SK-N-SH treated with all-trans-retinoic acid at 6 μM for 48 hours (cell line): ENCODE data around the gene SCFD2.

Source experiments
- ATAC-seq: fragments of 200-7000 bp; cut with Tn5 transposase; 3 replicates; pipeline ENCODE4 v1.9.1; 2020; ENCODE audit warnings: mild to moderate bottlenecking, moderate library complexity
- ARNTL ChIP-seq: fragments of 450-650 bp; formaldehyde crosslinking; IDR thresholded peaks from 2 replicates; pipeline ENCODE4 v1.5.0; 2020; ENCODE audit warnings: low read depth, mild to moderate bottlenecking, moderate library complexity, borderline replicate concordance
- CREB5 ChIP-seq: fragments of 250-450 bp; sonication (Bioruptor Pico); IDR thresholded peaks from 2 replicates; pipeline ENCODE4 v1.5.1; 2020; ENCODE audit warnings: low read depth, mild to moderate bottlenecking, moderate library complexity
- CSDC2 ChIP-seq: fragments of 250-450 bp; sonication (Bioruptor Pico); IDR thresholded peaks from 2 replicates; pipeline ENCODE4 v1.5.0; 2020; ENCODE audit warnings: mild to moderate bottlenecking, moderate library complexity
- CSRNP3 ChIP-seq: fragments of 250-450 bp; sonication (Bioruptor Pico); IDR thresholded peaks from 2 replicates; pipeline ENCODE4 v1.5.1; 2021; ENCODE audit warnings: mild to moderate bottlenecking, moderate library complexity
- GLIS3 ChIP-seq: fragments of 250-450 bp; sonication (Bioruptor Pico); IDR thresholded peaks from 2 replicates; pipeline ENCODE4 v1.5.0; 2020; ENCODE audit warnings: mild to moderate bottlenecking, moderate library complexity
- ISL1 ChIP-seq: fragments of 250-450 bp; sonication (Bioruptor Pico); IDR thresholded peaks from 2 replicates; pipeline ENCODE4 v2.1.2; 2022; ENCODE audit warnings: mild to moderate bottlenecking, moderate library complexity
- OSR1 ChIP-seq: fragments of 250-450 bp; sonication (Bioruptor Pico); IDR thresholded peaks from 2 replicates; pipeline ENCODE4 v1.8.0; 2022; ENCODE audit warnings: moderate library complexity, mild to moderate bottlenecking, inconsistent platforms
- PATZ1 ChIP-seq: fragments of 250-450 bp; sonication (Bioruptor Pico); IDR thresholded peaks from 2 replicates; pipeline ENCODE4 v1.8.0; 2020; ENCODE audit warnings: mild to moderate bottlenecking, moderate library complexity, borderline replicate concordance
- POU6F1 ChIP-seq: fragments of 250-450 bp; sonication (Bioruptor Pico); IDR thresholded peaks from 2 replicates; pipeline ENCODE4 v1.8.0; 2021; ENCODE audit warnings: low read depth, mild to moderate bottlenecking, moderate library complexity, borderline replicate concordance
- PPARA ChIP-seq: fragments of 250-450 bp; sonication (Bioruptor Pico); IDR thresholded peaks from 2 replicates; pipeline ENCODE4 v1.5.0; 2020; ENCODE audit warnings: mild to moderate bottlenecking, borderline replicate concordance
- RARB ChIP-seq: fragments of 250-450 bp; sonication (Bioruptor Pico); IDR thresholded peaks from 2 replicates; pipeline ENCODE4 v1.8.0; 2021; ENCODE audit warnings: mild to moderate bottlenecking, moderate library complexity
- SNAI2 ChIP-seq: fragments of 250-450 bp; sonication (Bioruptor Pico); IDR thresholded peaks from 2 replicates; pipeline ENCODE4 v1.5.0; 2020; ENCODE audit warnings: mild to moderate bottlenecking, moderate library complexity
- TSHZ2 ChIP-seq: fragments of 250-450 bp; sonication (Bioruptor Pico); IDR thresholded peaks from 2 replicates; pipeline ENCODE4 v1.5.0; 2020; ENCODE audit warnings: mild to moderate bottlenecking, moderate library complexity
- ZC3H10 ChIP-seq: fragments of 250-450 bp; sonication (Bioruptor Pico); IDR thresholded peaks from 2 replicates; pipeline ENCODE4 v1.5.1; 2021; ENCODE audit warnings: mild to moderate bottlenecking, moderate library complexity
- ZFP30 ChIP-seq: fragments of 450-650 bp; formaldehyde crosslinking; IDR thresholded peaks from 2 replicates; pipeline ENCODE4 v1.5.0; 2022; ENCODE audit warnings: mild to moderate bottlenecking, moderate library complexity
- ZNF565 ChIP-seq: fragments of 450-650 bp; formaldehyde crosslinking; conservative IDR thresholded peaks from 2 replicates; pipeline ENCODE4 v1.5.0; 2020; ENCODE audit warnings: low read depth, mild to moderate bottlenecking, moderate library complexity
- ZNF70 ChIP-seq: fragments of 450-650 bp; formaldehyde crosslinking; IDR thresholded peaks from 2 replicates; pipeline ENCODE4 v1.5.0; 2020; ENCODE audit warnings: mild to moderate bottlenecking, moderate library complexity

SCFD2 gene

GRCh38 chr4:53123171-53123570, 242.7 kb downstream of the SCFD2 start:
- TF ChIP-seq PATZ1 (CRISPR knock-in tag) (no peak), SNAI2 (no peak)
- TF ChIP-seq, all 23 proteins: peak for 0

GRCh38 chr4:53122280-53123116, 243.4 kb downstream of the SCFD2 start:
- TF ChIP-seq ZC3H10 = no peak
- TF ChIP-seq GLIS3 (CRISPR knock-in tag) = no peak
- no peak for TF ChIP-seq PATZ1 (CRISPR knock-in tag)
- TF ChIP-seq ZFP30 = no peak
- TF ChIP-seq PPARA = no peak
- no peak for TF ChIP-seq CREB5 (CRISPR knock-in tag)
- TF ChIP-seq TSHZ2 (CRISPR knock-in tag) = no peak
- no peak for TF ChIP-seq ZNF565 (CRISPR knock-in tag)
- TF ChIP-seq ZNF70 = no peak
- no peak for TF ChIP-seq POU6F1 (CRISPR knock-in tag)
- TF ChIP-seq ISL1 (CRISPR knock-in tag) = no peak
- TF ChIP-seq CSRNP3 (CRISPR knock-in tag) = no peak
- TF ChIP-seq OSR1 (CRISPR knock-in tag) = no peak

More at GRCh38 chr4:53123171-53123570, 242.7 kb downstream of the SCFD2 start:
- ATAC-seq = no peak

GRCh38 chr4:53121264-53121865, 244.5 kb downstream of the SCFD2 start:
- ATAC-seq = no peak
- TF ChIP-seq ZNF70 (no peak), ARNTL (CRISPR knock-in tag) (no peak), ZNF565 (CRISPR knock-in tag) (no peak), OSR1 (CRISPR knock-in tag) (no peak), CSRNP3 (CRISPR knock-in tag) (no peak), ZFP30 (no peak), CREB5 (CRISPR knock-in tag) (no peak), PPARA (no peak), RARB (no peak), CSDC2 (CRISPR knock-in tag) (no peak), TSHZ2 (CRISPR knock-in tag) (no peak), ZC3H10 (no peak)

More at GRCh38 chr4:53122280-53123116, 243.4 kb downstream of the SCFD2 start:
- no peak for ATAC-seq
